Activated CD4-positive, alpha-beta T cell treated with anti-CD3 and anti-CD28 coated beads, Interleukin-2, amount 50 U/mL, for 48 hours (primary cell): ENCODE measurements around the gene DNAL1.

ENCODE experiments used
- DNase-seq, 2 experiments: peaks; one replicate each; pipeline ENCODE4 v3.0.0-alpha.2; 2020

Gene DNAL1

GRCh38 chr14:73726025-73726961 is 81.5 kb downstream of the DNAL1 start:
- no peak for DNase-seq

- no peak for DNase-seq
These were observed 82.4 kb downstream of the DNAL1 start for GRCh38 chr14:73727166-73727565.

GRCh38 chr14:73728717-73729330 is 84.0 kb downstream of the DNAL1 start:
- DNase-seq, result peak; percentile 94 to 95

- DNase-seq, result no peak
These were observed 84.9 kb downstream of the DNAL1 start for GRCh38 chr14:73729556-73730265.

- DNase-seq, result no peak
These were observed 86.3 kb downstream of the DNAL1 start for GRCh38 chr14:73731111-73731510.

- DNase-seq, result no peak
These were observed 87.2 kb downstream of the DNAL1 start for GRCh38 chr14:73732006-73732405.

- DNase-seq, result no peak
These were observed 92.1 kb downstream of the DNAL1 start for GRCh38 chr14:73736842-73737241.

- DNase-seq, result no peak
These were observed 93.9 kb downstream of the DNAL1 start for GRCh38 chr14:73738518-73739173.

GRCh38 chr14:73739174-73739898 is 94.5 kb downstream of the DNAL1 start:
- DNase-seq, result no peak

GRCh38 chr14:73739899-73740617 is 95.3 kb downstream of the DNAL1 start:
- DNase-seq, result no peak

- DNase-seq, result no peak
These were observed 96.0 kb downstream of the DNAL1 start for GRCh38 chr14:73740618-73741326.

GRCh38 chr14:73741386-73741875 is 96.6 kb downstream of the DNAL1 start:
- DNase-seq, result peak; percentile 73 to 79

- DNase-seq, result no peak
These were observed 97.2 kb downstream of the DNAL1 start for GRCh38 chr14:73741876-73742519.

GRCh38 chr14:73742520-73743238 is 97.9 kb downstream of the DNAL1 start:
- no peak for DNase-seq

GRCh38 chr14:73743431-73743931 is 98.7 kb downstream of the DNAL1 start:
- DNase-seq, result peak; percentile 71 to 76

GRCh38 chr14:73744175-73744867 is 99.5 kb downstream of the DNAL1 start:
- no peak for DNase-seq

- DNase-seq, result no peak
These were observed 100.2 kb downstream of the DNAL1 start for GRCh38 chr14:73744874-73745529.
